ENCODE results near the gene KIF4A.
"Not testable (repeated sequence)": the region's sequence is repeated elsewhere in the genome, so short reads cannot be mapped to it uniquely, and the experiment has no call there.

KIF4A gene

GRCh38 chrX:70289793-70290770 is at the start of gene KIF4A, which contains the start of gene PDZD11:
Gene KIF4A, plus strand, starts transcription at chrX:70290104. Its CDS starts 355 bp downstream, at chrX:70290459.
Gene PDZD11, minus strand, starts transcription at chrX:70289927. Its CDS starts 586 bp downstream, at chrX:70289341.
- no peaks in the 10 kb centered on the region for H3K27me3 Mint-ChIP-seq
- DNase-seq (ENCODE audit: low spot score in 2 of 2) (peak; percentile 34 to 41), ATAC-seq (ENCODE audit: low read depth) (peak; percentile 97)
- H3K4me3 Mint-ChIP-seq: peak within 1 kb of the TSS; percentile 85
- H3K36me3 Mint-ChIP-seq: peaks cover 11% of the 10 kb centered on the region
- no peaks in the 10 kb centered on the region for H3K4me1 Mint-ChIP-seq
- no peaks in the 10 kb centered on the region for H3K9me3 Mint-ChIP-seq
- H3K27ac Mint-ChIP-seq: peak within 1 kb of the TSS; percentile 41

- DNase-seq (ENCODE audit: low spot score in 2 of 2) (no peak), ATAC-seq (ENCODE audit: low read depth) (no peak)
- no peaks in the 10 kb centered on the region for H3K9me3 Mint-ChIP-seq
- no peaks in the 10 kb centered on the region for H3K4me1 Mint-ChIP-seq
- H3K36me3 Mint-ChIP-seq: no peaks in the 10 kb centered on the region
- no peak overlapping the region for H3K4me3 Mint-ChIP-seq
- no peaks in the 10 kb centered on the region for H3K27me3 Mint-ChIP-seq
- H3K27ac Mint-ChIP-seq: no peak overlapping the region
These were observed 49.2 kb upstream of the KIF4A start for GRCh38 chrX:70240751-70241150.

GRCh38 chrX:70241501-70241900 is 48.4 kb upstream of the KIF4A start:
- ATAC-seq (ENCODE audit: low read depth): no peak
- Mint-ChIP-seq H3K4me1 (no peaks in the 10 kb centered on the region), H3K9me3 (no peaks in the 10 kb centered on the region), H3K27ac (no peak overlapping the region), H3K27me3 (no peaks in the 10 kb centered on the region), H3K36me3 (no peaks in the 10 kb centered on the region), H3K4me3 (no peak overlapping the region)
- DNase-seq (ENCODE audit: low spot score in 2 of 2): no peak

- H3K9me3 Mint-ChIP-seq; DNase-seq (ENCODE audit: low spot score in 2 of 2); H3K4me3 Mint-ChIP-seq; H3K36me3 Mint-ChIP-seq; H3K27me3 Mint-ChIP-seq; H3K27ac Mint-ChIP-seq; H3K4me1 Mint-ChIP-seq; ATAC-seq (ENCODE audit: low read depth): not testable (repeated sequence)
These were observed 46.3 kb upstream of the KIF4A start for GRCh38 chrX:70243601-70244000.

GRCh38 chrX:70244881-70245280 is 45.0 kb upstream of the KIF4A start:
- no peaks in the 10 kb centered on the region for H3K9me3 Mint-ChIP-seq
- H3K4me3 Mint-ChIP-seq: no peak overlapping the region
- H3K4me1 Mint-ChIP-seq: no peaks in the 10 kb centered on the region
- ATAC-seq (ENCODE audit: low read depth): no peak
- H3K27ac Mint-ChIP-seq: no peak overlapping the region
- no peaks in the 10 kb centered on the region for H3K36me3 Mint-ChIP-seq
- no peaks in the 10 kb centered on the region for H3K27me3 Mint-ChIP-seq
- DNase-seq (ENCODE audit: low spot score in 2 of 2): no peak

- H3K27me3 Mint-ChIP-seq: no peaks in the 10 kb centered on the region
- no peaks in the 10 kb centered on the region for H3K9me3 Mint-ChIP-seq
- no peak overlapping the region for H3K27ac Mint-ChIP-seq
- H3K4me1 Mint-ChIP-seq: no peaks in the 10 kb centered on the region
- ATAC-seq (ENCODE audit: low read depth) (no peak), DNase-seq (ENCODE audit: low spot score in 2 of 2) (no peak)
- H3K36me3 Mint-ChIP-seq: no peaks in the 10 kb centered on the region
- no peak overlapping the region for H3K4me3 Mint-ChIP-seq
These were observed 42.7 kb upstream of the KIF4A start for GRCh38 chrX:70247252-70247651.

- no peaks in the 10 kb centered on the region for H3K9me3 Mint-ChIP-seq
- no peak overlapping the region for H3K4me3 Mint-ChIP-seq
These were observed 37.4 kb upstream of the KIF4A start for GRCh38 chrX:70252491-70252890.

GRCh38 chrX:70253377-70254062 is 36.4 kb upstream of the KIF4A start:
- no peak overlapping the region for H3K4me3 Mint-ChIP-seq
- ATAC-seq (ENCODE audit: low read depth): no peak

More at GRCh38 chrX:70252491-70252890, 37.4 kb upstream of the KIF4A start:
- Mint-ChIP-seq H3K4me1 (no peaks in the 10 kb centered on the region), H3K36me3 (peaks cover 18% of the 10 kb centered on the region), H3K27ac (no peak overlapping the region), H3K27me3 (no peaks in the 10 kb centered on the region)
- DNase-seq (ENCODE audit: low spot score in 2 of 2) (no peak), ATAC-seq (ENCODE audit: low read depth) (no peak)

GRCh38 chrX:70254063-70254400 is 35.9 kb upstream of the KIF4A start:
- no peaks in the 10 kb centered on the region for H3K4me1 Mint-ChIP-seq
- H3K27me3 Mint-ChIP-seq: no peaks in the 10 kb centered on the region
- no peaks in the 10 kb centered on the region for H3K9me3 Mint-ChIP-seq
- peaks cover 18% of the 10 kb centered on the region for H3K36me3 Mint-ChIP-seq
- H3K27ac Mint-ChIP-seq: no peak overlapping the region
- no peak for ATAC-seq (ENCODE audit: low read depth)
- no peak for DNase-seq (ENCODE audit: low spot score in 2 of 2)
- H3K4me3 Mint-ChIP-seq: no peak overlapping the region

More at GRCh38 chrX:70253377-70254062, 36.4 kb upstream of the KIF4A start:
- Mint-ChIP-seq H3K27me3 (no peaks in the 10 kb centered on the region), H3K4me1 (no peaks in the 10 kb centered on the region), H3K9me3 (no peaks in the 10 kb centered on the region), H3K36me3 (peaks cover 18% of the 10 kb centered on the region), H3K27ac (no peak overlapping the region)
- DNase-seq (ENCODE audit: low spot score in 2 of 2): no peak

GRCh38 chrX:70254909-70255308 is 35.0 kb upstream of the KIF4A start:
- Mint-ChIP-seq H3K4me1 (no peaks in the 10 kb centered on the region), H3K27me3 (no peaks in the 10 kb centered on the region), H3K4me3 (no peak overlapping the region), H3K27ac (no peak overlapping the region), H3K9me3 (no peaks in the 10 kb centered on the region), H3K36me3 (peaks cover 18% of the 10 kb centered on the region)
- ATAC-seq (ENCODE audit: low read depth) (no peak), DNase-seq (ENCODE audit: low spot score in 2 of 2) (no peak)

GRCh38 chrX:70255452-70255851 is 34.5 kb upstream of the KIF4A start:
- Mint-ChIP-seq H3K27me3 (no peaks in the 10 kb centered on the region), H3K4me1 (no peaks in the 10 kb centered on the region), H3K27ac (no peak overlapping the region)

GRCh38 chrX:70257423-70258288 is 32.2 kb upstream of the KIF4A start:
- no peak overlapping the region for H3K27ac Mint-ChIP-seq
- no peaks in the 10 kb centered on the region for H3K9me3 Mint-ChIP-seq
- H3K27me3 Mint-ChIP-seq: no peaks in the 10 kb centered on the region
- no peak for DNase-seq (ENCODE audit: low spot score in 2 of 2)
- peaks cover 18% of the 10 kb centered on the region for H3K36me3 Mint-ChIP-seq
- ATAC-seq (ENCODE audit: low read depth): no peak
- no peaks in the 10 kb centered on the region for H3K4me1 Mint-ChIP-seq
- H3K4me3 Mint-ChIP-seq: no peak overlapping the region

More at GRCh38 chrX:70255452-70255851, 34.5 kb upstream of the KIF4A start:
- DNase-seq (ENCODE audit: low spot score in 2 of 2) (no peak), ATAC-seq (ENCODE audit: low read depth) (no peak)
- no peaks in the 10 kb centered on the region for H3K9me3 Mint-ChIP-seq
- H3K36me3 Mint-ChIP-seq: peaks cover 18% of the 10 kb centered on the region
- no peak overlapping the region for H3K4me3 Mint-ChIP-seq

GRCh38 chrX:70260104-70260503 is 29.8 kb upstream of the KIF4A start, which contains the start of gene P2RY4:
Gene P2RY4, minus strand, starts transcription at chrX:70260204. Its CDS starts 580 bp downstream, at chrX:70259624.
- Mint-ChIP-seq H3K27ac (no peak within 1 kb of the TSS), H3K36me3 (peaks cover 9% of the 10 kb centered on the region)

More at GRCh38 chrX:70260104-70260503, 29.8 kb upstream of the KIF4A start, which contains the start of gene P2RY4:
- DNase-seq (ENCODE audit: low spot score in 2 of 2) (no peak), ATAC-seq (ENCODE audit: low read depth) (no peak)
- Mint-ChIP-seq H3K9me3 (no peaks in the 10 kb centered on the region), H3K4me3 (no peak within 1 kb of the TSS), H3K27me3 (no peaks in the 10 kb centered on the region), H3K4me1 (no peaks in the 10 kb centered on the region)
